ENCODE data around the gene MBD3L2B.
"Not testable (repeated sequence)": the region's sequence is repeated elsewhere in the genome, so short reads cannot be mapped to it uniquely, and the experiment has no call there.

Gene MBD3L2B

DNA sequence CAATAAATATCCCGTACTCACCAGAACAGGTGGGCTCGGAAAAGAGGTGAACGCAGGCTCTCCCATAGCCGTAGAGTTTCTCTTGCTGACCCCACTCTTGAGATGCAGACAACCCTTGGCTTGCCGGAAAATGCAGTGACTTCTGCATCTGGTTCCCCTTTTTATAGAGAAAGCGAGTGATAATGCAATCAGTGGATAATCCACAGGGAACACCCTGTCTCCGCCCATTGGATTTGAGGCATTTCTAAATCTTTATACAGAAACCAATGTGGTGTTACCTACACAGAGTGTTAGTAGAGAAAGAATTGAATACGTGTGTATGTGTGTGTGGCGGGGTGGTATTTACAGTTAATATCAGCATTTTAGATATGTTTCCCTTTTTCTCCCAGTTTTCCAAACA lies 18.8 kb upstream of the MBD3L2B start, which contains the start of gene MBD3L4:
MBD3L4 (minus strand) TSS at position 101 of the 400 bp plus-strand sequence; CDS start at position 66, 35 bp downstream.
- H2AK5ac ChIP-seq (ENCODE audit: low read length); H2BK15ac ChIP-seq (replicated peaks; ENCODE audit: low read depth); H3K79me1 ChIP-seq (ENCODE audit: low read length); H3K23ac ChIP-seq (ENCODE audit: low read length); H3K4me1 ChIP-seq (ENCODE audit: control insufficient read depth, low read depth, low read length); H3K4me3 ChIP-seq (ENCODE audit: low read length); DNase-seq; H3K27ac ChIP-seq (ENCODE audit: low read depth, low read length); H3K4ac ChIP-seq (ENCODE audit: low read depth, low read length); H2BK120ac ChIP-seq (ENCODE audit: low read depth, low read length); H3K18ac ChIP-seq (ENCODE audit: low read length); H4K5ac ChIP-seq (ENCODE audit: low read length); H3K4me2 ChIP-seq (ENCODE audit: low read length); H3K56ac ChIP-seq (ENCODE audit: low read length); H3K36me3 ChIP-seq (ENCODE audit: control insufficient read depth, insufficient read depth, low read length); H3K9ac ChIP-seq (ENCODE audit: low read length); H3K27me3 ChIP-seq (ENCODE audit: insufficient read depth, low read length, poor library complexity); H3K79me2 ChIP-seq (ENCODE audit: control insufficient read depth, insufficient read depth, low read length); H4K8ac ChIP-seq (ENCODE audit: low read depth, low read length); H2BK5ac ChIP-seq (ENCODE audit: low read length): not testable (repeated sequence)
- no CpG with 5 or more reads among the region's 9 CpGs for WGBS (ENCODE audit: extremely low coverage, insufficient coverage, low lambda C conversion rate)

DNA sequence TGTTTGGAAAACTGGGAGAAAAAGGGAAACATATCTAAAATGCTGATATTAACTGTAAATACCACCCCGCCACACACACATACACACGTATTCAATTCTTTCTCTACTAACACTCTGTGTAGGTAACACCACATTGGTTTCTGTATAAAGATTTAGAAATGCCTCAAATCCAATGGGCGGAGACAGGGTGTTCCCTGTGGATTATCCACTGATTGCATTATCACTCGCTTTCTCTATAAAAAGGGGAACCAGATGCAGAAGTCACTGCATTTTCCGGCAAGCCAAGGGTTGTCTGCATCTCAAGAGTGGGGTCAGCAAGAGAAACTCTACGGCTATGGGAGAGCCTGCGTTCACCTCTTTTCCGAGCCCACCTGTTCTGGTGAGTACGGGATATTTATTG lies 9.0 kb upstream of the MBD3L2B start, which contains the start of gene MBD3L5:
MBD3L5 (plus strand) TSS at position 301 of the 400 bp plus-strand sequence; CDS start at position 335, 34 bp downstream.
- not testable (repeated sequence) for H3K9ac ChIP-seq (ENCODE audit: low read length); H2BK120ac ChIP-seq (ENCODE audit: low read depth, low read length); H3K4me2 ChIP-seq (ENCODE audit: low read length); H2BK15ac ChIP-seq (replicated peaks; ENCODE audit: low read depth); H3K79me1 ChIP-seq (ENCODE audit: low read length); H3K4me3 ChIP-seq (ENCODE audit: low read length); H3K56ac ChIP-seq (ENCODE audit: low read length); H3K79me2 ChIP-seq (ENCODE audit: control insufficient read depth, insufficient read depth, low read length); H3K23ac ChIP-seq (ENCODE audit: low read length); H3K27ac ChIP-seq (ENCODE audit: low read depth, low read length); H3K36me3 ChIP-seq (ENCODE audit: control insufficient read depth, insufficient read depth, low read length); H2BK5ac ChIP-seq (ENCODE audit: low read length); H3K4me1 ChIP-seq (ENCODE audit: control insufficient read depth, low read depth, low read length); H2AK5ac ChIP-seq (ENCODE audit: low read length); DNase-seq; H3K18ac ChIP-seq (ENCODE audit: low read length); H4K8ac ChIP-seq (ENCODE audit: low read depth, low read length); H3K27me3 ChIP-seq (ENCODE audit: insufficient read depth, low read length, poor library complexity); H4K5ac ChIP-seq (ENCODE audit: low read length); H3K4ac ChIP-seq (ENCODE audit: low read depth, low read length)
- WGBS (ENCODE audit: extremely low coverage, insufficient coverage, low lambda C conversion rate) = no CpG with 5 or more reads among the region's 9 CpGs

DNA sequence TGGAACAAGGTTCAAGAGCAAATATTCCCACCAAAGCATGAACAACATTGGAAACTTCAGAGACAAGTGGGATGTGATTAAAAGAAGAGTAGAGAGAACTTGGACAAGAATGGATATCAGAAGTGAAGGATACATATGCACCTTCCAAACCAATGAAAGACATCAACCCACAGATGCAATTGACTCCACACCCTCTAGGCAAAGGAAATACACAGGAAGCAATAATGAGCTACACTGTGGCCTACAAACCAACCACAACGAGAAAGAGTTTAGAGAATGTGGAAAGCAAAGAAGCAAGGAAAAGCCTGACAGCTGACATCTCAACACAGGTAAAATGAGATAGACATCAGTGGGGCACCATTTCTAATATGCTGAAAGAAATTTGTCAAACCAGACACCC lies 7.6 kb upstream of the MBD3L2B start:
- DNase-seq; H3K27ac ChIP-seq (ENCODE audit: low read depth, low read length); H3K4me2 ChIP-seq (ENCODE audit: low read length); H4K8ac ChIP-seq (ENCODE audit: low read depth, low read length); H2AK5ac ChIP-seq (ENCODE audit: low read length); H3K36me3 ChIP-seq (ENCODE audit: control insufficient read depth, insufficient read depth, low read length); H3K56ac ChIP-seq (ENCODE audit: low read length); H3K18ac ChIP-seq (ENCODE audit: low read length); H3K23ac ChIP-seq (ENCODE audit: low read length); H2BK5ac ChIP-seq (ENCODE audit: low read length); H3K79me2 ChIP-seq (ENCODE audit: control insufficient read depth, insufficient read depth, low read length); H2BK120ac ChIP-seq (ENCODE audit: low read depth, low read length); H3K27me3 ChIP-seq (ENCODE audit: insufficient read depth, low read length, poor library complexity); H3K4me3 ChIP-seq (ENCODE audit: low read length); H3K9ac ChIP-seq (ENCODE audit: low read length); H3K4me1 ChIP-seq (ENCODE audit: control insufficient read depth, low read depth, low read length); H3K79me1 ChIP-seq (ENCODE audit: low read length); H3K4ac ChIP-seq (ENCODE audit: low read depth, low read length); H4K5ac ChIP-seq (ENCODE audit: low read length); H2BK15ac ChIP-seq (replicated peaks; ENCODE audit: low read depth): not testable (repeated sequence)
- no CpG with 5 or more reads among the region's 1 CpG for WGBS (ENCODE audit: extremely low coverage, insufficient coverage, low lambda C conversion rate)

DNA sequence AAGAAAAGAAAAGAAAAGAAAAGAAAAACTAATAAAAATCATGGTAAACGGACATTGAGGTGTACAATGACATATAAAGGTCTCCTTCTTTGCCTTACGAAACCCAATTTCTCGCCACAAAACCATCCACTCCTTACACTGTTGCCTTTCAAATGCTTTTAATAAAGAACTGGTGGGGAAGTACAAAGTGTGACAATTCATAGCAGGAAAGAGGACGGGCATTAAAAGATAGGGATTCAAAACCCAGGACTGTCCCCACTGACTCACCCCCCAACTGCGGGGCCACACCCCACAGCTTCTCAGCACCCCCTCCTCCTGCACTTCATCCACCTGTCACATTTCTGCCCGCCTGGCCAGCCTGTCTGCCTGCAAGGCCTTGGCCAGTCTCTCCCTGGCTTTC lies 2.4 kb downstream of the MBD3L2B start:
- H3K4me2 ChIP-seq (ENCODE audit: low read length) = no peak overlapping the region
- no peak overlapping the region for H4K5ac ChIP-seq (ENCODE audit: low read length)
- no peak overlapping the region for H2BK120ac ChIP-seq (ENCODE audit: low read depth, low read length)
- H3K56ac ChIP-seq (ENCODE audit: low read length) = no peak overlapping the region
- WGBS (ENCODE audit: extremely low coverage, insufficient coverage, low lambda C conversion rate) = no CpG with 5 or more reads among the region's 6 CpGs
- no peak overlapping the region for H2BK15ac ChIP-seq (replicated peaks; ENCODE audit: low read depth)
- no peak overlapping the region for H3K9ac ChIP-seq (ENCODE audit: low read length)
- no peak overlapping the region for H3K23ac ChIP-seq (ENCODE audit: low read length)
- no peak overlapping the region for H3K27ac ChIP-seq (ENCODE audit: low read depth, low read length)
- no peaks in the 10 kb centered on the region for H3K79me2 ChIP-seq (ENCODE audit: control insufficient read depth, insufficient read depth, low read length)
- no peak overlapping the region for H3K4ac ChIP-seq (ENCODE audit: low read depth, low read length)
- no peaks in the 10 kb centered on the region for H3K36me3 ChIP-seq (ENCODE audit: control insufficient read depth, insufficient read depth, low read length)
- H2BK5ac ChIP-seq (ENCODE audit: low read length) = no peak overlapping the region
- H3K4me3 ChIP-seq (ENCODE audit: low read length) = no peak overlapping the region
- no peaks in the 10 kb centered on the region for H3K27me3 ChIP-seq (ENCODE audit: insufficient read depth, low read length, poor library complexity)
- no peak overlapping the region for H2AK5ac ChIP-seq (ENCODE audit: low read length)
- no peak overlapping the region for H4K8ac ChIP-seq (ENCODE audit: low read depth, low read length)
- no peaks in the 10 kb centered on the region for H3K79me1 ChIP-seq (ENCODE audit: low read length)
- no peak overlapping the region for H3K18ac ChIP-seq (ENCODE audit: low read length)
- no peak for DNase-seq
- H3K4me1 ChIP-seq (ENCODE audit: control insufficient read depth, low read depth, low read length) = no peaks in the 10 kb centered on the region

DNA sequence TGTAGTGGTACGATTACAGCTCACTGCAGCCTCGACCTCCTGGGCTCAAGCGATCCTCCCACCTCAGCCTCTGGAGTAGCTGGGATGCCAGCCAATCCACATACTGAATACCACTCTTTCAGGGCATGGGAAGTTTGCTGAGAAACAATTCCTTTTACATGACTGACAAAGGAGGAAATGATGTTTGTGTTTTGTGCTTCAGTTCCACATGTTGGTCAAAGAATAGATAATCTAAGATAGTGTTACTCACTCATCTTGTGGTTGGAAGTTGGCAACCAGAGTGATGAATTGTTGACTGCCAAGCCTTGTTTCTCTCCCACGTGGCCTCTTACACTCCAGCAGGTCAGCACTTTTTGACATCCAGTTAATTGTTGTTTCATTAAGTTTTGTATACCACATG lies 7.6 kb downstream of the MBD3L2B start:
- H3K27ac ChIP-seq (ENCODE audit: low read depth, low read length) = no peak overlapping the region
- H3K56ac ChIP-seq (ENCODE audit: low read length) = no peak overlapping the region
- no peak overlapping the region for H4K8ac ChIP-seq (ENCODE audit: low read depth, low read length)
- H3K23ac ChIP-seq (ENCODE audit: low read length) = no peak overlapping the region
- no peaks in the 10 kb centered on the region for H3K36me3 ChIP-seq (ENCODE audit: control insufficient read depth, insufficient read depth, low read length)
- H3K4me3 ChIP-seq (ENCODE audit: low read length) = no peak overlapping the region
- H2BK15ac ChIP-seq (replicated peaks; ENCODE audit: low read depth) = no peak overlapping the region
- no peak overlapping the region for H3K9ac ChIP-seq (ENCODE audit: low read length)
- H3K18ac ChIP-seq (ENCODE audit: low read length) = no peak overlapping the region
- H2BK5ac ChIP-seq (ENCODE audit: low read length) = no peak overlapping the region
- H2BK120ac ChIP-seq (ENCODE audit: low read depth, low read length) = no peak overlapping the region
- no peak overlapping the region for H3K4ac ChIP-seq (ENCODE audit: low read depth, low read length)
- no peak overlapping the region for H4K5ac ChIP-seq (ENCODE audit: low read length)
- H3K79me2 ChIP-seq (ENCODE audit: control insufficient read depth, insufficient read depth, low read length) = no peaks in the 10 kb centered on the region
- DNase-seq = no peak
- WGBS (ENCODE audit: extremely low coverage, insufficient coverage, low lambda C conversion rate) = no CpG with 5 or more reads among the region's 4 CpGs
- no peaks in the 10 kb centered on the region for H3K79me1 ChIP-seq (ENCODE audit: low read length)
- H3K27me3 ChIP-seq (ENCODE audit: insufficient read depth, low read length, poor library complexity) = no peaks in the 10 kb centered on the region
- no peaks in the 10 kb centered on the region for H3K4me1 ChIP-seq (ENCODE audit: control insufficient read depth, low read depth, low read length)
- H3K4me2 ChIP-seq (ENCODE audit: low read length) = no peak overlapping the region
- H2AK5ac ChIP-seq (ENCODE audit: low read length) = no peak overlapping the region

All from mesendoderm (in vitro differentiated cells).